H1 (cell line): ENCODE results near the gene TLR5. TPM values are rescaled to one million over a fixed set of nuclear protein-coding genes. Genes with fewer than 3 reads are reported as not detected.

Experiments used
- CTCF ChIA-PET: fragments of 300-600 bp; sonication (Branson Sonifier 250); formaldehyde crosslinking; loops from one replicate; lab custom pipeline; 2021; ENCODE audit not compliant: partially characterized antibody; lab: Charles Lee
- POLR2A ChIA-PET: fragments of 300-600 bp; sonication (Branson Sonifier 250); formaldehyde crosslinking; loops from one replicate; lab custom pipeline; 2021; ENCODE audit warnings: inconsistent platforms; ENCODE audit not compliant: partially characterized antibody; lab: Charles Lee
- DNase-seq, 2 experiments: peaks; one replicate each; pipeline versions ENCODE4 v3.0.0 to v3.0.0-alpha.2; 2010 to 2022; ENCODE audit warnings: low spot score in 2 of 2, low read depth in 1 of 2, mixed read lengths in 1 of 2
- FAIRE-seq: peaks from 2 replicates; lab custom pipeline; 2011; peaks lifted over from hg19 to GRCh38; lab: Jason Lieb, UNC
- H2AFZ ChIP-seq: 2 replicates; pipeline ENCODE4 v1.8.1; 2012; ENCODE audit warnings: low read length, inconsistent platforms
- H2AK5ac ChIP-seq: 2 replicates; pipeline ENCODE4 v1.6.1; 2013; ENCODE audit warnings: low read depth, low read length
- H2BK120ac ChIP-seq: replicated peaks from 2 replicates; pipeline ENCODE3; 2013; ENCODE audit warnings: low read depth, low read length, inconsistent platforms
- H2BK12ac ChIP-seq: 2 replicates; pipeline ENCODE4 v1.6.1; 2013; ENCODE audit warnings: low read depth, low read length
- H2BK15ac ChIP-seq: 2 replicates; pipeline ENCODE4 v1.6.1; 2013; ENCODE audit warnings: low read length
- H2BK20ac ChIP-seq: 2 replicates; pipeline ENCODE4 v1.6.1; 2013; ENCODE audit warnings: low read length
- H2BK5ac ChIP-seq: 2 replicates; pipeline ENCODE4 v1.6.1; 2013; ENCODE audit warnings: low read depth, low read length
- H3K14ac ChIP-seq: 2 replicates; pipeline ENCODE4 v1.6.1; 2013; ENCODE audit warnings: inconsistent platforms; ENCODE audit not compliant: insufficient read length
- H3K18ac ChIP-seq: 2 replicates; pipeline ENCODE4 v1.6.1; 2013; ENCODE audit warnings: low read length; ENCODE audit errors: extremely low read depth
- H3K23ac ChIP-seq: 2 replicates; pipeline ENCODE4 v1.6.1; 2013; ENCODE audit warnings: inconsistent platforms; ENCODE audit not compliant: insufficient read length
- H3K23me2 ChIP-seq: 2 replicates; pipeline ENCODE4 v1.6.1; 2013; ENCODE audit warnings: low read depth, low read length
- H3K27ac ChIP-seq: 2 replicates; pipeline ENCODE4 v1.6.1; 2011; ENCODE audit warnings: low read depth, low read length, inconsistent platforms
- H3K27me3 ChIP-seq, 4 experiments: replicated peaks in 1 of 4; 1 replicate in 1 of 4; 2 replicates in 3 of 4; pipeline versions ENCODE4 v1.6.1 to v1.8.1; 2011 to 2013; ENCODE audit warnings: low read length in 3 of 4, mild to moderate bottlenecking in 3 of 4, inconsistent platforms in 2 of 4, mixed read lengths in 2 of 4, moderate library complexity in 1 of 4; ENCODE audit not compliant: control insufficient read depth in 3 of 4, insufficient read depth in 3 of 4; ENCODE audit errors: extremely low read depth in 1 of 4
- H3K36me3 ChIP-seq, 4 experiments: 2 replicates each; pipeline versions ENCODE4 v1.6.1 to v1.8.1; 2011 to 2013; ENCODE audit warnings: mild to moderate bottlenecking in 4 of 4, low read length in 3 of 4, moderate library complexity in 2 of 4, control low read depth in 1 of 4, inconsistent platforms in 1 of 4; ENCODE audit not compliant: insufficient read depth in 4 of 4, control insufficient read depth in 2 of 4
- H3K4ac ChIP-seq: replicated peaks from 2 replicates; pipeline ENCODE3; 2013; ENCODE audit warnings: low read length, low read depth, mixed read lengths, inconsistent platforms; ENCODE audit not compliant: insufficient read length
- H3K4me1 ChIP-seq, 4 experiments: replicated peaks in 1 of 4; 1 replicate in 1 of 4; 2 replicates in 3 of 4; pipeline versions ENCODE4 v1.6.1 to v1.8.1; 2011 to 2013; ENCODE audit warnings: low read length in 3 of 4, inconsistent platforms in 2 of 4, mixed read lengths in 1 of 4; ENCODE audit not compliant: insufficient read depth in 4 of 4, control insufficient read depth in 3 of 4
- H3K4me2 ChIP-seq, 2 experiments: 2 replicates each; pipeline versions ENCODE4 v1.6.1 to v1.8.1; 2011 to 2013; ENCODE audit warnings: low read depth in 2 of 2, low read length in 2 of 2, control low read depth in 1 of 2, inconsistent platforms in 1 of 2, mild to moderate bottlenecking in 1 of 2; ENCODE audit not compliant: insufficient read depth in 1 of 2
- H3K4me3 ChIP-seq, 4 experiments: fragments of 200-600, 300-600 bp in 1 of 4; sonication (generic), shearing (Covaris generic), sonication (Bioruptor Twin) in 1 of 4; 2 replicates each; pipeline versions ENCODE4 v1.5.1 to v1.8.1; 2011 to 2016; ENCODE audit warnings: low read length in 4 of 4, low read depth in 3 of 4, control low read depth in 2 of 4, inconsistent platforms in 2 of 4, mild to moderate bottlenecking in 2 of 4, mixed read lengths in 1 of 4, moderate library complexity in 1 of 4; ENCODE audit not compliant: insufficient read depth in 2 of 4; ENCODE audit errors: extremely low read depth in 1 of 4
- H3K56ac ChIP-seq: replicated peaks from 2 replicates; pipeline ENCODE3; 2013; ENCODE audit warnings: low read depth, mild to moderate bottlenecking, mixed read lengths, low read length, inconsistent platforms; ENCODE audit not compliant: insufficient read length
- H3K79me1 ChIP-seq: 2 replicates; pipeline ENCODE4 v1.6.1; 2013; ENCODE audit warnings: low read depth, low read length, control low read depth
- H3K79me2 ChIP-seq, 2 experiments: 2 replicates each; pipeline versions ENCODE4 v1.6.1 to v1.8.1; 2012 to 2013; ENCODE audit warnings: low read length in 2 of 2, mild to moderate bottlenecking in 2 of 2, inconsistent platforms in 1 of 2; ENCODE audit not compliant: insufficient read depth in 2 of 2, control insufficient read depth in 1 of 2
- H3K9ac ChIP-seq, 4 experiments: replicated peaks in 1 of 4; 1 replicate in 1 of 4; 2 replicates in 3 of 4; pipeline versions ENCODE4 v1.6.1 to v1.8.1; 2011 to 2013; ENCODE audit warnings: low read depth in 3 of 4, low read length in 3 of 4, control low read depth in 2 of 4, mild to moderate bottlenecking in 2 of 4, moderate library complexity in 2 of 4, inconsistent platforms in 1 of 4; ENCODE audit errors: extremely low read depth in 1 of 4
- H3K9me3 ChIP-seq, 2 experiments: 2 replicates each; pipeline versions ENCODE4 v1.6.1 to v1.8.1; 2012 to 2013; ENCODE audit warnings: mild to moderate bottlenecking in 2 of 2, moderate library complexity in 2 of 2, control low read depth in 1 of 2, inconsistent platforms in 1 of 2, low read depth in 1 of 2, low read length in 1 of 2, mixed read lengths in 1 of 2; ENCODE audit not compliant: insufficient read depth in 2 of 2
- H4K20me1 ChIP-seq, 2 experiments: replicated peaks in 1 of 2; 2 replicates each; pipeline versions ENCODE3 to v1.8.1; 2011 to 2013; ENCODE audit warnings: inconsistent platforms in 2 of 2, low read length in 2 of 2, mild to moderate bottlenecking in 1 of 2; ENCODE audit not compliant: insufficient read depth in 2 of 2, control insufficient read depth in 1 of 2
- H4K5ac ChIP-seq: 2 replicates; pipeline ENCODE4 v1.6.1; 2013; ENCODE audit warnings: low read length, low read depth, mixed read lengths, inconsistent platforms; ENCODE audit not compliant: insufficient read length
- H4K8ac ChIP-seq: 2 replicates; pipeline ENCODE4 v1.8.0; 2013; ENCODE audit warnings: mild to moderate bottlenecking, moderate library complexity, low read length, inconsistent platforms; ENCODE audit not compliant: insufficient read depth; ENCODE audit errors: extremely low read depth
- H4K91ac ChIP-seq: replicated peaks from 2 replicates; pipeline ENCODE3; 2013; ENCODE audit warnings: low read length, mixed read lengths, inconsistent platforms; ENCODE audit not compliant: insufficient read length
- ASH2L ChIP-seq: fragments of 200-600, 300-600 bp; sonication (generic); IDR thresholded peaks from one replicate; pipeline ENCODE4 v1.7.1; 2017; ENCODE audit warnings: low read length
- CBX8 ChIP-seq: fragments of 300-800, 300-1000 bp; sonication (generic); IDR thresholded peaks from 2 replicates; pipeline ENCODE4 v1.7.1; 2016; ENCODE audit warnings: low read depth, low read length, borderline replicate concordance
- CHD2 ChIP-seq: IDR thresholded peaks from 2 replicates; pipeline ENCODE4 v1.6.1; 2012; ENCODE audit warnings: low read length, improper control_type of control experiment
- KDM5A ChIP-seq: fragments of 200-600 bp; IDR thresholded peaks from 2 replicates; pipeline ENCODE4 v1.7.1; 2012; ENCODE audit warnings: mild to moderate bottlenecking, low read length, inconsistent platforms, mixed read lengths
- MAFK ChIP-seq: IDR thresholded peaks from 2 replicates; pipeline ENCODE4 v1.6.1; 2012; ENCODE audit warnings: low read depth, mild to moderate bottlenecking, improper control_type of control experiment, low read length
- NRF1 ChIP-seq: IDR thresholded peaks from 2 replicates; pipeline ENCODE4 v1.6.1; 2011; ENCODE audit warnings: mild to moderate bottlenecking, low read depth, low read length, improper control_type of control experiment
- RBBP5 ChIP-seq: IDR thresholded peaks from 2 replicates; pipeline ENCODE4 v1.7.1; 2012; ENCODE audit warnings: low read depth, mild to moderate bottlenecking, inconsistent platforms, low read length, moderate library complexity, borderline replicate concordance
- RFX5 ChIP-seq: IDR thresholded peaks from 2 replicates; pipeline ENCODE4 v1.6.1; 2011; ENCODE audit warnings: low read depth, low read length, improper control_type of control experiment, borderline replicate concordance
- RNF2 ChIP-seq: fragments of 200-900, 300-1000 bp; sonication (generic); IDR thresholded peaks from 2 replicates; pipeline ENCODE4 v1.7.1; 2016; ENCODE audit warnings: borderline replicate concordance, low read depth, mild to moderate bottlenecking, antibody characterized with exemption, low read length; ENCODE audit not compliant: poor library complexity, severe bottlenecking; ENCODE audit errors: missing control alignments
- SIRT6 ChIP-seq: IDR thresholded peaks from one replicate; pipeline ENCODE4 v1.7.1; 2012; ENCODE audit warnings: low read length, inconsistent platforms
- TAF1 ChIP-seq: IDR thresholded peaks from 2 replicates; pipeline ENCODE4 v1.6.1; 2011; ENCODE audit warnings: mild to moderate bottlenecking, low read depth, low read length
- WGBS, 2 experiments: shearing (Covaris generic) in 1 of 2; methylation state at CpG; one replicate each; pipeline versions ENCODE4 v1.1.6 to v1.1.7; 2013 to 2015; ENCODE audit warnings: low lambda C conversion rate in 2 of 2, mixed read lengths in 2 of 2, inconsistent platforms in 1 of 2, low coverage in 1 of 2, missing lambda C conversion rate in 1 of 2; ENCODE audit not compliant: insufficient replicate concordance in 2 of 2, insufficient coverage in 1 of 2, insufficient read length in 1 of 2; ENCODE audit errors: extremely low coverage in 1 of 2, missing lambda C conversion rate in 1 of 2; 5-methylcytosine and 5-hydroxymethylcytosine counted together
- polyA plus RNA-seq, 7 experiments: library from polyadenylated mRNA; depleted of rRNA in 3 of 7; stranded (reverse) in 5 of 7; unstranded in 2 of 7; fragments of >200 nt in 5 of 7; fragments of 200-250 nt in 2 of 7; gene quantifications; 1 replicate in 5 of 7; 2 replicates in 1 of 7; 4 replicates in 1 of 7; pipeline versions ENCODE4 v1.2.1 to v1.2.3, GENCODE V29; 2011 to 2013; ENCODE audit warnings: missing spikeins in 2 of 7, mixed read lengths in 2 of 7
- total RNA-seq: library from RNA; stranded (reverse); fragmentation: NEBNext Ultra II Directional; extraction: Animal tissue kit (Norgen Biotek cat#: 25700); gene quantifications from 2 replicates; pipeline ENCODE4 v1.2.1, GENCODE V29; 2021
- TF ChIP-seq, protein P1 (sequence below): IDR thresholded peaks from 2 replicates; pipeline ENCODE4 v1.6.1; 2011; ENCODE audit warnings: low read length, improper control_type of control experiment
- TF ChIP-seq, protein P2 (sequence below): IDR thresholded peaks from 2 replicates; pipeline ENCODE4 v1.6.1; 2011; ENCODE audit warnings: low read depth, mild to moderate bottlenecking, low read length; ENCODE audit not compliant: insufficient read depth

Gene TLR5
- total and polyA plus RNA-seq, 2 of the 8 experiments (the other 6 are each of a cell fraction or from before 2014, with no cell fraction given) = 0.35 to 0.74 TPM

DNA sequence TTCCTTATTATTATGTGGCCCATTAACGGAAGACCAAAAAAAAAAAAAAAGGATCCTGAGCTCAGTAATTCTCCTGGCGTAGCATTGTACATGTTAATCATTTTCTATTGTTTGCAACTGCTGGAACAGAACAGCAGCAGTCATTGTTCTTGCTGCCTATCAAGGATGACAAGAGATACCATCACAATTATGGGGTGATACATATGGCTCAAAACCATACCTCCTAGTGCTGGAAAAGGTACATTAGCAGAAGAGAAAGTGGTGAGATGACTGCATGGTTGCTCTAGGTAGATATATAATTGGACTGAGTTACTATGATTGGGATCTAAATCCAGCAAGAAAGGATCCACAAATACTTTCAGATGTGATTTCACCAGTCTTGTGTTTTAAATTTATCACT, 13.3 kb upstream of the TLR5 start:
- no peaks in the 10 kb centered on the region for H3K79me2 ChIP-seq
- no peak overlapping the region for H3K27ac ChIP-seq
- FAIRE-seq (no peak), DNase-seq (no peak)
- ChIA-PET CTCF (interaction anchor here (0.9 to 1.4 kb wide), 3 partner anchors 16 to 496 kb away, joined by 3 to 4 read pairs (median 3); no protein-coding TSS in a partner anchor), POLR2A (no interaction called here)
- no peak overlapping the region for H3K23ac ChIP-seq
- H3K27me3 ChIP-seq = no peaks in the 10 kb centered on the region
- H2BK15ac ChIP-seq = no peak overlapping the region
- H3K9me3 ChIP-seq = no peaks in the 10 kb centered on the region
- no peak overlapping the region for H3K4me2 ChIP-seq
- 0 out of 7 replicates have a peak, but pooled peaks cover 0 to 2% (median 0%) of the 10 kb centered on the region in 4 experiments for H3K4me1 ChIP-seq
- no peak overlapping the region for H3K4ac ChIP-seq
- H3K36me3 ChIP-seq = no peaks in the 10 kb centered on the region
- H2BK12ac ChIP-seq = no peak overlapping the region
- no peak overlapping the region for H3K18ac ChIP-seq
- no peaks in the 10 kb centered on the region for H4K20me1 ChIP-seq
- no peak overlapping the region for H3K14ac ChIP-seq
- no peak overlapping the region for H2BK5ac ChIP-seq
- H3K79me1 ChIP-seq = no peaks in the 10 kb centered on the region
- 88% methylated on average over 2 of the region's 2 CpGs; no CpG with 5 or more reads in 1 of the 2 experiments for WGBS, 2 experiments
- no peak overlapping the region for H2AFZ ChIP-seq
- H2BK20ac ChIP-seq = no peak overlapping the region
- no peak overlapping the region for H3K9ac ChIP-seq
- no peak overlapping the region for H3K56ac ChIP-seq
- no peaks in the 10 kb centered on the region for H3K23me2 ChIP-seq
- no peak overlapping the region for H2AK5ac ChIP-seq
- H3K4me3 ChIP-seq = no peak overlapping the region
- no peak overlapping the region for H4K8ac ChIP-seq
- no peak overlapping the region for H2BK120ac ChIP-seq
- H4K5ac ChIP-seq = no peak overlapping the region
- H4K91ac ChIP-seq = no peak overlapping the region
- TF ChIP-seq TAF1 (no peak), RNF2 (no peak), MAFK (no peak), SIRT6 (no peak), CBX8 (no peak), ASH2L (no peak), RBBP5 (no peak), RFX5 (no peak), CHD2 (no peak), NRF1 (no peak), KDM5A (no peak)
- TF ChIP-seq, protein P1, sequence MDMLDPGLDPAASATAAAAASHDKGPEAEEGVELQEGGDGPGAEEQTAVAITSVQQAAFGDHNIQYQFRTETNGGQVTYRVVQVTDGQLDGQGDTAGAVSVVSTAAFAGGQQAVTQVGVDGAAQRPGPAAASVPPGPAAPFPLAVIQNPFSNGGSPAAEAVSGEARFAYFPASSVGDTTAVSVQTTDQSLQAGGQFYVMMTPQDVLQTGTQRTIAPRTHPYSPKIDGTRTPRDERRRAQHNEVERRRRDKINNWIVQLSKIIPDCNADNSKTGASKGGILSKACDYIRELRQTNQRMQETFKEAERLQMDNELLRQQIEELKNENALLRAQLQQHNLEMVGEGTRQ = no peak
- TF ChIP-seq, protein P2, sequence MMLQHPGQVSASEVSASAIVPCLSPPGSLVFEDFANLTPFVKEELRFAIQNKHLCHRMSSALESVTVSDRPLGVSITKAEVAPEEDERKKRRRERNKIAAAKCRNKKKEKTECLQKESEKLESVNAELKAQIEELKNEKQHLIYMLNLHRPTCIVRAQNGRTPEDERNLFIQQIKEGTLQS = no peak
